Tibial artery (tissue), 4 donors: ENCODE results near the gene DLGAP1.

ENCODE experiments used
- DNase-seq, 2 donors: peaks; one replicate each; pipeline ENCODE4 v3.0.0-alpha.2; 2019
- H3K27ac ChIP-seq, 2 donors: fragments of 200-600 bp; sonication (generic) in 1 of 2; 1 replicate in 1 of 2; 2 replicates in 1 of 2; pipeline ENCODE4 v1.5.1; 2018 to 2019; ENCODE audit warnings: mild to moderate bottlenecking in 1 of 2
- H3K27me3 ChIP-seq, 2 donors: fragments of 200-600 bp; sonication (generic) in 1 of 2; one replicate each; pipeline versions ENCODE4 v1.5.1 to v1.6.0; 2016 to 2019
- H3K36me3 ChIP-seq, 3 donors: fragments of 200-600 bp; sonication (generic) in 2 of 3; one replicate each; pipeline ENCODE4 v1.5.1; 2016 to 2019; ENCODE audit warnings: mild to moderate bottlenecking in 2 of 3
- H3K4me1 ChIP-seq, 4 donors: fragments of 200-600 bp; sonication (generic) in 2 of 4; 1 replicate in 3 of 4; 2 replicates in 1 of 4; pipeline ENCODE4 v1.5.1; 2016 to 2019
- H3K4me3 ChIP-seq, 2 donors: fragments of 200-600 bp; sonication (generic) in 1 of 2; 1 replicate in 1 of 2; 2 replicates in 1 of 2; pipeline ENCODE4 v1.5.1; 2018 to 2019; ENCODE audit warnings: mild to moderate bottlenecking in 2 of 2
- H3K9me3 ChIP-seq, 3 donors: fragments of 200-600 bp; sonication (generic) in 1 of 3; one replicate each; pipeline ENCODE4 v1.5.1; 2016 to 2019
- intact Hi-C: fragments of 100-400 bp; cut with DNase I; formaldehyde crosslinking; loops from one replicate; pipeline ENCODE4 v1.15.0; 2023; ENCODE audit warnings: low total_unique reads
- TF ChIP-seq, protein P1 (sequence below), 2 experiments: fragments of 200-600 bp in 1 of 2; fragments of 450-650 bp in 1 of 2; IDR thresholded peaks; one replicate each; pipeline ENCODE4 v1.5.1; 2017 to 2019; ENCODE audit warnings: antibody characterized with exemption in 2 of 2, mild to moderate bottlenecking in 1 of 2, moderate library complexity in 1 of 2

DLGAP1 gene

DNA sequence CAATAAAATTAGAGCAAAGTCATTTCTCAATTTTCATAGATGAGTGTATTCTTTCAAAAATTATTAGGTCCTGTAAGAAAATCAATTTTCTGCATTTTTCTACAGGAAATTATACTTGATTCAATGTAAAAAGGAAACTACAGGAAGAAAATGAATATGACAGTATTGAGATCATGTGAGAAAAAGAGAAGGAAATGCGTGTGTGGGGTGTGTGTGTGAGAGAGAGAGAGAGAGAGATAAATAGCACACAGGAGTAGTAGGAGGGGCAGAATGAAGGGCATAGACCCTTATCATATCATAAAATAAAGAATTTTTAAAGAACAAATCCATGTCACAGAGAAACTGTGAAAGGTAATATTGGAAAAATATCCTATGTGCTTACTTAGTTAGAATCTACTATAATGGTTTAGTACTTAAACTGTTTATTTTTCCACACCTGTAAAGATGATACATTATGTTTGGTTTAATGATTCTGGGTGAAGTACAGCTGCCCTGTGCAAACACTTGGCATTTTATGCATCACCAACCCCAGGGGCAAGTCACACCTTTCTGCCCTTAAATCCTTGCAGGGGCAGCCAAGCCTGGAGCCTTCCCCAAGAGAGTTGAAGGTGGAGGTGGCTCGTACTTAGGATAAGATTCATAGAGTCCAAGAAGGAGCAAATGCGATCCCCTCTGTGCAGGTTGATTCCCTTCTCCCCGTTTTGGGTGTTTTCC, 728.7 kb downstream of the DLGAP1 start:
- H3K27me3 ChIP-seq: no peaks in the 10 kb centered on the region
- H3K36me3 ChIP-seq: no peaks in the 10 kb centered on the region
- H3K27ac ChIP-seq: no peak overlapping the region
- TF ChIP-seq, protein P1, sequence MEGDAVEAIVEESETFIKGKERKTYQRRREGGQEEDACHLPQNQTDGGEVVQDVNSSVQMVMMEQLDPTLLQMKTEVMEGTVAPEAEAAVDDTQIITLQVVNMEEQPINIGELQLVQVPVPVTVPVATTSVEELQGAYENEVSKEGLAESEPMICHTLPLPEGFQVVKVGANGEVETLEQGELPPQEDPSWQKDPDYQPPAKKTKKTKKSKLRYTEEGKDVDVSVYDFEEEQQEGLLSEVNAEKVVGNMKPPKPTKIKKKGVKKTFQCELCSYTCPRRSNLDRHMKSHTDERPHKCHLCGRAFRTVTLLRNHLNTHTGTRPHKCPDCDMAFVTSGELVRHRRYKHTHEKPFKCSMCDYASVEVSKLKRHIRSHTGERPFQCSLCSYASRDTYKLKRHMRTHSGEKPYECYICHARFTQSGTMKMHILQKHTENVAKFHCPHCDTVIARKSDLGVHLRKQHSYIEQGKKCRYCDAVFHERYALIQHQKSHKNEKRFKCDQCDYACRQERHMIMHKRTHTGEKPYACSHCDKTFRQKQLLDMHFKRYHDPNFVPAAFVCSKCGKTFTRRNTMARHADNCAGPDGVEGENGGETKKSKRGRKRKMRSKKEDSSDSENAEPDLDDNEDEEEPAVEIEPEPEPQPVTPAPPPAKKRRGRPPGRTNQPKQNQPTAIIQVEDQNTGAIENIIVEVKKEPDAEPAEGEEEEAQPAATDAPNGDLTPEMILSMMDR (IDR thresholded peaks at IDR 0.05): no peak
- H3K4me1 ChIP-seq: peaks cover 0 to 10% (median 2%) of the 10 kb centered on the region in 4 donors
- no peak overlapping the region for H3K4me3 ChIP-seq
- intact Hi-C loops: no loop called here
- no peak for DNase-seq
- no peaks in the 10 kb centered on the region for H3K9me3 ChIP-seq

DNA sequence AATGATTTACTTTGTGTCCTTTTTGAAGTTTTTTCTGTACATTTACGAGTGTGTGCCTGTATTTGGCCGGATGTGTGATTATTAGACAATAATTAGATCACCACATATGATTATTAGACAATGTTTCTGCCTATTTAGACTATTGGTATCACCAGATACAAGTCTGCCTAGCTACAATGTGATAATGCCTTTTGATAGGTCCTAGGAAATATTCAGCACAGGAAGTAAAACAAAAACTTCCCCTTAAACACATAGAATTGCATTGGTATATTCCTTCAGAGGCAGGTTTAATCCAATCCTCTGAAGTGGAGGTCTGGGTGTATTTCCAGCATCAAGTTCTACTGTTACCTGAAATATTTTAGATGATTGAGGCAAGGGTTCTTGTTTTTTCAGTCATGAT, 730.0 kb downstream of the DLGAP1 start:
- Histone ChIP-seq H3K4me1 (peaks cover 0 to 10% (median 2%) of the 10 kb centered on the region in 4 donors), H3K4me3 (no peak overlapping the region), H3K27me3 (no peaks in the 10 kb centered on the region), H3K27ac (no peak overlapping the region), H3K9me3 (no peaks in the 10 kb centered on the region), H3K36me3 (no peaks in the 10 kb centered on the region)
- TF ChIP-seq, protein P1 (IDR thresholded peaks at IDR 0.05): no peak
- intact Hi-C loops: loop anchor here (2.0 kb wide), 1 partner anchor 40 kb away; no protein-coding TSS in a partner anchor
- no peak for DNase-seq

DNA sequence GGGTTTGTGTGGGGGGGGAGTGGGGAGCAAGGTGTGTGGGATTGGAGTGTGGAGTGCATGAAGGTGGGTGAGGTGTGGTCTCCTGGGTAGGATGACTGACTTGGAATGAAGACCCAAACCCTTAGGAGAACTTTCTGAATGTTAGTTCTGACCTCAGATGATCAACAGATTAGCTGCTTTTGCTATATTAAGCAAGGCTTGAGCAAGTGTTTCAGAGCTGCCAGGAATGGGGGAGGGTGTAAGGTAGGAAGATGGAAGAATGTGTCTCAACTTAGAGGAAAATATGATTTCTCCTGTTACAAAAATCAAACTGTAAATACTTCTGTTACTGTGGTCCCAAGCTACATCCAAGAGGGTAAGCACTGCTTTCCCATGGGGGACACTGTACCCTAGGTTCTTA, 731.6 kb downstream of the DLGAP1 start:
- no peaks in the 10 kb centered on the region for H3K36me3 ChIP-seq
- H3K27ac ChIP-seq: no peak overlapping the region
- H3K9me3 ChIP-seq: no peaks in the 10 kb centered on the region
- TF ChIP-seq, protein P1 (IDR thresholded peaks at IDR 0.05): no peak
- intact Hi-C loops: no loop called here
- H3K27me3 ChIP-seq: no peaks in the 10 kb centered on the region
- H3K4me1 ChIP-seq: peaks cover 0 to 10% (median 2%) of the 10 kb centered on the region in 4 donors
- DNase-seq: no peak
- H3K4me3 ChIP-seq: no peak overlapping the region

DNA sequence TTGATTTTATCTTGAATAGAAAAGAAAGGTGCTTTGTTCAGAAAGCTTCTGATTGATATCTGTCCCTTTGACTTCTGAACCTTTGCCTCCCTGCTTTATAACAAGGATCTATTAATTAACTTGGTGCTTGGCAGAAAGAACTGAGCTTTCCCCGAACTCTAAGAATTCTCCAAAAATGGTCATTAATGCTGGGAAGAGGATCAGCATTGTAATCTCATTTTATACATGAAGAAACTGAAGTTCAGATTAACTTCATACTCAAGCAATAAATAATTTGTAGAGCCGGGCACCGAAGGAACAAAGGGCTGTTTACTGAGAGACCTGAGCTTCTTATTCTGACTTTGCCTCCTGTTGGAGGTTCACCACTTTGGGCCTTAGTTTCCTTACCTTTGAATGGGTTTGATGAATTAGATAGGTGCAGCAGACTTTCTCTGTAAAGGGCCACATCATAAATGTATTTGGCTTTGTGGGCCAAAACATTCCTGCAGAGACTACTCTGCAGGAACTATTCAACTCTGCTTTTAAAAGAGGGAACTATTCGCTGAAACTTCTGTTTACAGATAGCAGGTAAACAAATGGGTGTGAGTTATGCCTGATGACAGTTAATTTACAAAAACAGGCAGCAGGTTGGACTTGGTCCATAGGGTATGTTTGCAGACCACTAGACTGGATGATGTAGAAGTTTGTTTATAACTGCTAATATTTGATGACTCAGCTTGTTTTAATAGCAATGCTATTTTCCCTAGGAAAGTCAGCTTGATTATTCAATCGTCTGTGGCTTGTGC, 732.3 kb downstream of the DLGAP1 start:
- no peak for DNase-seq
- TF ChIP-seq, protein P1 (IDR thresholded peaks at IDR 0.05): no peak
- Histone ChIP-seq H3K27ac (no peak overlapping the region), H3K4me1 (peaks cover 0 to 10% (median 2%) of the 10 kb centered on the region in 4 donors), H3K27me3 (no peaks in the 10 kb centered on the region), H3K4me3 (no peak overlapping the region), H3K36me3 (no peaks in the 10 kb centered on the region), H3K9me3 (no peaks in the 10 kb centered on the region)
- intact Hi-C loops: no loop called here

DNA sequence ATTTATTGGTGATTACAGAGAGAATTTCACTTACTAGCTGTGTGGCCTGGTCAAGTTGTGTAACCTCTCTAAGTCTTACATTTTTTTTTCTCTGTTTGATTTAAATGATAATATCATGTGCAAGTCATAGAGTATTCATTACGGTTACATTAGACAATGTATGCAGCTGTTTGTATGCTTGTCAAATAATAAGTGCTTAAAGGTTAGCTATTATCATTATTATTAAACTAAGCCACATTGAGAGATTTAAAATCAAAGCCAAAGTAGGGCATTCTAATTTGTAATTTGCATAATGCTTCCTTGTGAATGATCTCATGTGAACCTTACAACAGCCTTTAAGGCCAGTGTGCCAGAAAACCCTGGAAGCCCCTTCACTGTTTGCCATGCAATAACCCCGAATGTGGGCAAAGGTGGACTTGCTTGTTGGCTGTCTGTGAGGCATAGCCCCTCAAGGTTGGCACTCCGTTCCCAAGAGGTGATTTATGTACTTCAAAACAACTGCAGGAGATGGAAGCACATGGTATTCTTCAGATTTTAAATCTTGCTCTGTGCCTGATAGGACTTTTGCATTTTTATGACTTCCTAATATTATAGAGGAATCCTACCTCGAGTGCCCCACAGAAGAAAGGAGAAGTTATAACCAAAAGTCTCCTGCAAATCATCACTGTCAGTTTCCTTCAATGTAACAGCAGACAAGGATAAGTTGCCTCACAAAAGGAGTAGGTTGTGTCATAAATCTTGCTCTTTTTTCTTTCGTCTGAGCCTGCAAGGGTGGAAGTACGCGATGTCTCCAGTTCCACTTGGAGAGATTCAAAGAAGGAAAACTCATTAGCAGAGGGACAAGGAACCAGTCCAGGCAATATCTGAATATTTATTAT, 733.1 kb downstream of the DLGAP1 start:
- no peaks in the 10 kb centered on the region for H3K9me3 ChIP-seq
- H3K36me3 ChIP-seq: no peaks in the 10 kb centered on the region
- H3K27me3 ChIP-seq: no peaks in the 10 kb centered on the region
- DNase-seq: no peak
- intact Hi-C loops: no loop called here
- H3K4me3 ChIP-seq: no peak overlapping the region
- TF ChIP-seq, protein P1 (IDR thresholded peaks at IDR 0.05): no peak
- no peak overlapping the region for H3K27ac ChIP-seq
- H3K4me1 ChIP-seq: peaks cover 0 to 10% (median 2%) of the 10 kb centered on the region in 4 donors
